DMS153 (cell line): ENCODE measurements around the gene RNF145.

ENCODE experiments used
- DNase-seq: peaks from one replicate; lab custom pipeline; 2025; lab: John Stamatoyannopoulos, UW

The RNF145 gene

GRCh38 chr5:159218595-159219023, 9.3 kb upstream of the RNF145 start:
- no peak for DNase-seq

GRCh38 chr5:159217236-159217635, 7.9 kb upstream of the RNF145 start:
- DNase-seq, result no peak

GRCh38 chr5:159216454-159216853, 7.1 kb upstream of the RNF145 start:
- no peak for DNase-seq

- DNase-seq, result no peak
Observed at GRCh38 chr5:159215886-159216285, 6.5 kb upstream of the RNF145 start.

GRCh38 chr5:159214486-159215271, 5.3 kb upstream of the RNF145 start:
- no peak for DNase-seq

GRCh38 chr5:159212657-159213462, 3.5 kb upstream of the RNF145 start:
- DNase-seq, result no peak

- DNase-seq, result no peak
Observed at GRCh38 chr5:159211729-159212174, 2.4 kb upstream of the RNF145 start.

- no peak for DNase-seq
Observed at GRCh38 chr5:159210846-159211245, 1.5 kb upstream of the RNF145 start.

GRCh38 chr5:159210210-159210661, 883 bp upstream of the RNF145 start:
- no peak for DNase-seq

GRCh38 chr5:159208514-159209437, 577 bp downstream of the RNF145 start:
- DNase-seq, result no peak

GRCh38 chr5:159207686-159208513, 1.5 kb downstream of the RNF145 start:
- no peak for DNase-seq

GRCh38 chr5:159207222-159207685, 2.1 kb downstream of the RNF145 start:
- no peak for DNase-seq

GRCh38 chr5:159206818-159207217, 2.5 kb downstream of the RNF145 start:
- DNase-seq, result no peak

- no peak for DNase-seq
Observed at GRCh38 chr5:159206368-159206767, 3.0 kb downstream of the RNF145 start.

GRCh38 chr5:159203351-159203750, 6.0 kb downstream of the RNF145 start:
- no peak for DNase-seq

GRCh38 chr5:159202151-159202550, 7.2 kb downstream of the RNF145 start:
- DNase-seq, result no peak

- no peak for DNase-seq
Observed at GRCh38 chr5:159199780-159200179, 9.6 kb downstream of the RNF145 start.

GRCh38 chr5:159199225-159199624, 10.1 kb downstream of the RNF145 start:
- no peak for DNase-seq

GRCh38 chr5:159198063-159199036, 11.0 kb downstream of the RNF145 start:
- no peak for DNase-seq

GRCh38 chr5:159195775-159196174, 13.6 kb downstream of the RNF145 start:
- no peak for DNase-seq
